ENCODE measurements around the gene NPIPB12.
"Not testable (repeated sequence)": the region's sequence is repeated elsewhere in the genome, so short reads cannot be mapped to it uniquely, and the experiment has no call there.

The NPIPB12 gene

DNA sequence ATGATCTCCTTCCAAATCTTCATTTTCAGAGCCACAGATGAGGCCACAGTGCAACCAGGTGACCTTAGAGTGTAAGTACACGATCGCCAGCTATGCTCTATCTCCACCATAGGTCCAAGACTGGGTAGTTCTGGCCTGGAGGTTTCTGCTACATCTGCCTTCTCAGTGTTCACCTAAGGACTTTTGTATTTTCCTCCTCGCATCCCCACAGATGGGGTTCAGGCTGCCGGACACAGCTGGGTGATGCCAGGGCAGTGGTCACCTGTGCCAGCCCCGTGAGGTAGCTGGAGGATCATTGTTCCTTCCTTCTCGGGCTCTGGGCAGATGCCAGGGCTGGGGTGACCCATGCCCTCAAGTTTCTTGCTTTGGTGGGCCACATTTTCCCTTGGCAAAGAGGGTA is at the start of gene NPIPB12:
NPIPB12 (minus strand) TSS at position 101 of the 400 bp plus-strand sequence.
- not testable (repeated sequence) for DNase-seq (ENCODE audit: low read depth in 2 of 2, low spot score in 1 of 2)

DNA sequence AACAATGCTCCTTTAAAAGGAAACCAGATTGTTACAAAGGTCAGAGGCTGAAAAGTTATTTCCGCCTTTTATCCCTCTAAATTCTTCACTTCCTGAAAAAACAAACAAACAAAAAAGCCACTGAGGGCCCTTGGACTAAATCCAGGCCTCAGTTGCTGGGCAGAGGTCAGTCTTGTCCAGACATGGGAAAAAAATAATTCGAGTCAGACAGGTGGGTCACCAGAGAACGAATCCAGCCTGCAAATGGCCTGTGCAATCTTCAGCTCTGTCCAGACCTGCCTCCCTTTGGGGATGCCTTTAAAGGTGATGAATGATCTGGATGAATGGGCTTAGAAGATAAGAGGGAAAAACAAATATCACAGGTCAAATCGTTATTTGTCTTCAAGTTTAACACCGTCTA is 15.3 kb upstream of the NPIPB12 start:
- not testable (repeated sequence) for DNase-seq (ENCODE audit: low read depth in 2 of 2, low spot score in 1 of 2)

GRCh38 chr16:29482276-29482675 is 23.9 kb downstream of the NPIPB12 start:
- not testable (repeated sequence) for DNase-seq (ENCODE audit: low read depth in 2 of 2, low spot score in 1 of 2)

- DNase-seq (ENCODE audit: low read depth in 2 of 2, low spot score in 1 of 2), result not testable (repeated sequence)
These were observed 34.1 kb downstream of the NPIPB12 start for GRCh38 chr16:29472065-29472464.

DNA sequence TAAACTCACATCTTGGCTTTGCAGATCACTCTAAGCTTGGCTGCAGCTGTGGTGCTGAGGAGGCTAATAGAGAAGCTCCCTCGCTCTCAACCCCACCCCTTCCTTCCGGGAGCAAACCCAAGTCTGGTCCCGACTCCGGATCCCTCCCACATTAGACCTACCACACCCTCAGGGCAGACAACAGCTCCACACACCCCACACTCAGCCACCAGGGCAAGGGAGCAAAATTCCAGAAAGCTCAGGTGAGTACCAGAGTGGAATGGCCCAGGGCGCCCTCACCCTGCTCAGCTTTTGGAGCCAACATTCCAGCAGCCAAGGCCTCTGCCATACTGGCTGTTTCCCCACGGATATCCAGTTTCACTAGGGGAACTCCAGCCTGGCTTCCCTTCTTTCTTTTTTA is 36.5 kb downstream of the NPIPB12 start:
- peak in 1 of 2 donors; percentile 27 for DNase-seq (ENCODE audit: low read depth in 2 of 2, low spot score in 1 of 2)

DNA sequence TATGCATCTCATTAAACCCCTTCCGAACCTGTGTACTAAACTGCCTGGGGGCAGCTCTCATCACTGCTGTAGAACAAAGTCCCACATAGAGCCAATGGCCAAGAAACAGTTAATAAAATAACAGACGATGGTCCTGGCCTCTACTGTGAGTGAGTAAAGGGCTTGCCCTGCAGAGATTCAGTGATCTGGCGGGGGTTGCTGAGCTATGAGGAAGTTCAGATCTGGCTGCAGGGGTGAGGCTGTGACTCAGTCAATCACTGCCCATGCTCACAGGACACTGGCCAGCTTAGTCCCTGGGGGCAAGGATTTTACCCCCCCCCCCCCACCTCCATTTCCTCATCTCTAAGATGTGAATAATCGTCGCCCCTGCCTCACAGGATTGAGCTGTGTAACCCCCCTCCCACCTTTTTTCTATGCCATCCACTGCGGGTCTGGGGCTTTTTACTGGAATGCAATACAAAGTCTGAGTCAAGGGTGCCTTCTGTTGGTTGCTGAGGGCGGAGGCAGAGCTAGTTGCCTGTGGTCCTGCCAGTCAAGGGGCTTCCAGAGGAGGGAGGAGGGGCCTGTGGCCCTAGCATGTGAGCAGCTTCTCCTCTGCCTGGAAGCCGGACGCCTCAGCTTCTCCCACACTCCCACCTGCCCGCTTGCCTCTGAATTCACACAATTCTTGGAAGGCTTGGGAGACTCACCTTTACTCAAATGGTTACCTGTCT is 38.4 kb downstream of the NPIPB12 start:
- DNase-seq (ENCODE audit: low read depth in 2 of 2, low spot score in 1 of 2), result not testable (repeated sequence)

GRCh38 chr16:29466904-29467303 is 39.3 kb downstream of the NPIPB12 start:
- not testable (repeated sequence) for DNase-seq (ENCODE audit: low read depth in 2 of 2, low spot score in 1 of 2)

DNA sequence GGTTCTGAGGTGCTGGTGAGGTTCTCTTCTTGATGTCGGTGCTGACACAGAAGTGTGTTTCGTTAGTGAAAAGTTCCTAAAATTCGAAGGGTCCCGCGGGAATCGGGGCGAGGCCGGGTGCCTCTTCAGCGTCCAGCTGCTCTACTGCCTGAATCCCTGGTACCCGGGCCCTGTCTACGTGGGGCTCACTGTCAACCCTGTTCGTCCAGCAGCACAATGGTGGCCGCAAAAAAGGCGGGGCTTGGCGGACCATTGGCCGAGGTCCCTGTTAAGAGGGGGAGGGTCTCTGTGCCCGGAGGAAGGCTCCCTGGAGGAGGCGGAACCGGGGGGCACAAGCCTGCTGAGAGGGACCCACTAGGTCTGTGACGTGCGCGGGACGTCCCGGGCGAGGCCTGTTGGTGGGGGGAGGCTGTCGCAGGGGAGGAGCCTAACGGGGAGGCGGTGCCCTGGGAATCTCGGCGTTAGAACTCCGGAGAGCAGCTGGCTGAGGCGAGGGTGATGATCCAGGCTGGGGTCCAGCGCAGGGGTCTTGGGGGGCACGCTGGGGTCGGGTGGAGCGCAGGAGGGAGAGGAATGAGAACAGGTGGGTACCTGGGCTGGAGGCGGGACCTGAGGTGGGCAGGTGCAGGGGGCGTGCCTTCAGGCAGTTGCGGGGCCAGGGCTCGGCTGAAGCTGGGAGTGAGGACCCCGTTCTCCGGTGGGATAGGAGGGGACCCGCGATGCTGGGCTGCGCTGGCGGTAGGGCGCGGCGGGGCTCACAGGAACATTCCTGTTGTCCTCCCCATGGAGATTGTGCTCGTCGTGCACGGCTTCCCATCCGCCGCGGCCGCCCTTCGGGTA is 40.0 kb downstream of the NPIPB12 start:
- not testable (repeated sequence) for DNase-seq (ENCODE audit: low read depth in 2 of 2, low spot score in 1 of 2)

DNA sequence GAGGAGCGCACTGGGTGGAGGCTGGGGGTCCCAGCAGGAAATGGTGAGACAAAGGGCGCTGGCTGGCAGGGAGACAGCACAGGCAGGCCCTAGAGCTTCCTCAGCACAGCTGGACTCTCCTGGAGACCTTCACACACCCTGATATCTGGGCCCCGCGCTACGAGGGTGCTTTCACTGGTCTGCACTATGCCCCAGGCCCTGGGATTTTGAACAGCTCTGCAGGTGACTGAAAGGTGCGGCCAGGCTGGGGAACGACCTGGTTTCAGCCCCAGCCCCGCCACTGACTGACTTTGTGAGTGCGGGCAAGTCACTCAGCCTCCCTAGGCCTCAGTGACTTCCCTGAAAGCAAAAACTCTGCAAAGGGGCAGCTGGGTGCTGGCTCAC is 45.6 kb downstream of the NPIPB12 start:
- not testable (repeated sequence) for DNase-seq (ENCODE audit: low read depth in 2 of 2, low spot score in 1 of 2)

DNA sequence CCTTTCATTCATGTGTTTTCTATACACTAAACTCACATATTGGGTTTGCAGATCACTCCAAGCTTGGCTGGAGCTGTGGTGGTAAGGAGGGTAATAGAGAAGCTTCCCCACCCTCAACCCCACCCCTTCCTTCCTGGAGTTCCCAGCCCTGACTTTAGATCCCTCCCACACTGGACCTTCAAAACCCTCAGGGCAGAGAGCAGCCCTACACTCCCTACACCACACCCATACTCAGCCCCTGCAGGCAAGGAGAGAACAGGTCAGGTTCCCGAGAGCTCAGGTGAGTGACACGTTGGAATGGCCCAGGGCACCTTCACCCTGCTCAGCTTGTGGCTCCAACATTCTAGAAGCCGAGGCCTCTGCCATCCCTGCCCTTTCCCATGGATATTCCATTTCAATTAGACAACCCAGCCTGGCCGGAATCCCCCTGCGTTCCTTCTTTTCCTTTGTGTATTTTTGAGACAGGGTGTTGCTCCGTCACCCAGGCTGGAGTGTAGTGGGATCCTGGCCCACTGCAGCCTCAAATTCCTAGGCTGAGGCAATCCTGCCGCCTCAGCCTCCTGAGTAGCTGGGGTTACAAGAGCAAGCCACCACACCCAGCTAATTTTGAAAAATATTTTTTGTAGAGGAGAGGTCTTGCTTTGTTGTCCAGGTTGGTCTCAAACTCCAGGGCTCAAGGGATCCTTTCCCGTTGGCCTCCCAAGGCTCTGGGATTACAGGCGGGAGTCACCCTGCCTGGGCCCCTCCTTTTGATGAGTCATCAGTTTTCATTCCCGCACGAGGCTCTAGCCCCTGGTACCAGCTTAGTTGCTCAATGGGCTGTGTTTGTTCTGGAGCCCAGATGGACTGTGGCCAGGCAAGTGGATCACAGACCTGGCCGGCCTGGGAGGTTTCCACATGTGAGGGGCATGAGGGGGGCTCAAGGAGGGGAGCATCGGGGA is 46.2 kb downstream of the NPIPB12 start, which contains the start of gene SULT1A4:
SULT1A4 (plus strand) TSS at position 208 of the 941 bp plus-strand sequence. CDS start 1,473 bp downstream, outside the sequence.
- DNase-seq (ENCODE audit: low read depth in 2 of 2, low spot score in 1 of 2), result not testable (repeated sequence)

DNA sequence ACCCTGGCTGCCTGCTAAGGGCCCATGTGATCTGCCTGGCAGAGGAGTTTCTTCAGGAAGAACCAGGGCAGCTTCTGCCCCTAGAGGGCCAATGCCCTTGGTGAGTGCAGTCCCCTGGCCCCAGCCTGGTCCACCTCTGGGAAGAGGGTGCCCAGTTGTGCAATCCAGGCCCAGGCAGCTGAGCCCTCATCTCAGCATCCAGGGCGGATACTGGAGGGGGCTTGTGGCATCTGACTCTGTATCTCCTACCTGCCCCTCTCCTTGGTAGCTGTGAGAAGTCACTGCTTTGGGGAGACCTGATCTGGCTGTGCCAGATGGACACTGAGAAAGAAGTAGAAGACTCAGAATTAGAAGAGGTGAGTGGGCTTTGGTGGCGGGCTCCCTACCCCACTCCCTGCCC is 48.5 kb downstream of the NPIPB12 start:
- DNase-seq (ENCODE audit: low read depth in 2 of 2, low spot score in 1 of 2), result not testable (repeated sequence)

- DNase-seq (ENCODE audit: low read depth in 2 of 2, low spot score in 1 of 2), result not testable (repeated sequence)
These were observed 51.4 kb downstream of the NPIPB12 start for GRCh38 chr16:29454828-29455227.

- not testable (repeated sequence) for DNase-seq (ENCODE audit: low read depth in 2 of 2, low spot score in 1 of 2)
These were observed 51.9 kb downstream of the NPIPB12 start, which contains the start of the genes BOLA2 and SLX1B for GRCh38 chr16:29454269-29454668. BOLA2 (minus strand) TSS chr16:29454351; CDS start chr16:29454253, 98 bp downstream. SLX1B (plus strand) TSS chr16:29454533.

DNA sequence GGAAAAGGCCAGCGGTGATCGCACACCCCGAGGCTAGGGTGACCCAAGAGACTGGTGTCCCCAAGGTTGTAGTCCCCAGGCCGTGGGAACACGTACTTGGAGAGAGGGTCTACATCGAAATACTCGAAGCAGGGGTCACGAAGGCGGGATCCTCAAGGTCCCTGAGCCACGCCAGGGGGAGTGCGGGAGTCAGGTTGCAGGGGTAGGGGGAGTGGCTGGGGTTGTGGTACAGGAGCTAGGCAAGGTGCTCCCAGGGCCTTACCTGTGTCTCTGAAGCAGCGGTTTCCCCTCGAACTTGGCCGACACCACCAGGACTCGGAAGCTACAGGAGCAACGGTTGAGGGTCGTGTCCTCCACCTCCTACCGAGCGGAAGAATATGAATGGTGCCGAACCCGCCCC is 52.5 kb downstream of the NPIPB12 start:
- not testable (repeated sequence) for DNase-seq (ENCODE audit: low read depth in 2 of 2, low spot score in 1 of 2)

Measured in stimulated activated CD8-positive, alpha-beta memory T cell treated with anti-CD3 and anti-CD28 coated beads, Interleukin-4, amount 100 ng/mL, for 1 hour (primary cell).